ENCODE data around the gene ZNF662. TPM values are rescaled to one million over a fixed set of nuclear protein-coding genes. Genes with fewer than 3 reads are reported as not detected.

Gene ZNF662
- total RNA-seq, 1 experiment from 2014 or later = not detected

- Histone ChIP-seq H3K79me2 (ENCODE audit: insufficient read depth, low read length) (no peaks in the 10 kb centered on the region), H2BK20ac (ENCODE audit: low read depth, low read length, poor library complexity, severe bottlenecking) (no peak overlapping the region), H3K56ac (ENCODE audit: insufficient read length, low read depth, low read length) (no peak overlapping the region), H4K5ac (ENCODE audit: insufficient read length, low read depth, low read length) (no peak overlapping the region), H2BK120ac (ENCODE audit: low read depth, low read length, poor library complexity, severe bottlenecking) (no peak overlapping the region), H2BK15ac (ENCODE audit: low read depth, low read length) (no peak overlapping the region), H3K79me1 (ENCODE audit: insufficient read depth, low read depth, low read length, poor library complexity, severe bottlenecking) (no peaks in the 10 kb centered on the region), H2BK12ac (ENCODE audit: insufficient read length, low read depth, low read length) (no peak overlapping the region), H3T11ph (ENCODE audit: low read length) (no peak overlapping the region), H3K27ac (ENCODE audit: insufficient read length, low read depth, low read length) (no peak overlapping the region), H3K9me3 (ENCODE audit: control insufficient read depth, low read depth, low read length) (no peaks in the 10 kb centered on the region), H3K23ac (ENCODE audit: insufficient read length, low read depth, low read length) (no peak overlapping the region), H4K91ac (ENCODE audit: insufficient read length, low read depth, low read length) (no peak overlapping the region), H3K14ac (ENCODE audit: insufficient read depth, low read length) (no peak overlapping the region), H4K8ac (replicated peaks; ENCODE audit: insufficient read length, low read depth, low read length) (no peak overlapping the region), H3K23me2 (ENCODE audit: insufficient read length, low read depth, low read length, poor library complexity, severe bottlenecking) (no peaks in the 10 kb centered on the region), H3K4ac (ENCODE audit: low read depth, low read length) (no peak overlapping the region), H3K4me2 (ENCODE audit: insufficient read depth, insufficient read length, low read length) (no peak overlapping the region), H3K18ac (ENCODE audit: insufficient read length, low read depth, low read length) (no peak overlapping the region), H2AFZ (ENCODE audit: low read length) (no peak overlapping the region), H2BK5ac (ENCODE audit: insufficient read length, low read length) (no peak overlapping the region), H3K27me3 (ENCODE audit: insufficient read depth, low read length) (no peaks in the 10 kb centered on the region), H3K9ac (ENCODE audit: extremely low read depth, insufficient read length, low read length) (no peak overlapping the region), H2AK5ac (ENCODE audit: insufficient read length, low read length) (no peak overlapping the region), H4K20me1 (ENCODE audit: control insufficient read depth, insufficient read depth, insufficient read length) (no peaks in the 10 kb centered on the region), H3K4me1 (ENCODE audit: insufficient read depth, low read length) (no peaks in the 10 kb centered on the region)
- DNase-seq = no peak
- TF ChIP-seq CTCF (conservative IDR thresholded peaks at IDR 0.05) = no peak
- Mint-ChIP-seq H3K27me3 (ENCODE audit: low read depth) (peaks cover 7% of the 10 kb centered on the region; the same call in 1 of the 2 replicates), H3K27ac (no peak overlapping the region), H3K4me1 (no peaks in the 10 kb centered on the region), H3K36me3 (ENCODE audit: insufficient read depth in 1 of 3, low read depth in 3 of 3) (no peaks in the 10 kb centered on the region), H3K9me3 (no peaks in the 10 kb centered on the region), H3K4me3 (no peak overlapping the region)
- no CpG with 5 or more reads among the region's 2 CpGs for WGBS (ENCODE audit: extremely low coverage, insufficient read length, low lambda C conversion rate)
Observed at GRCh38 chr3:42963269-42963668, 57.3 kb downstream of the ZNF662 start.

Measured in H9 (cell line).